GM10266 (cell line): ENCODE measurements around the gene CACNB4.
"Not testable (repeated sequence)": the region's sequence is repeated elsewhere in the genome, so short reads cannot be mapped to it uniquely, and the experiment has no call there.

Experiments used
- DNase-seq: peaks from one replicate; pipeline ENCODE4 v3.0.0; 2012; ENCODE audit errors: extremely low spot score
- TF ChIP-seq, protein P1 (sequence below): IDR thresholded peaks from 2 replicates; pipeline ENCODE4 v1.5.1; 2012; ENCODE audit warnings: mild to moderate bottlenecking, low read depth; ENCODE audit not compliant: control insufficient read depth, insufficient read depth; ENCODE audit errors: missing control alignments

CACNB4 gene

DNA sequence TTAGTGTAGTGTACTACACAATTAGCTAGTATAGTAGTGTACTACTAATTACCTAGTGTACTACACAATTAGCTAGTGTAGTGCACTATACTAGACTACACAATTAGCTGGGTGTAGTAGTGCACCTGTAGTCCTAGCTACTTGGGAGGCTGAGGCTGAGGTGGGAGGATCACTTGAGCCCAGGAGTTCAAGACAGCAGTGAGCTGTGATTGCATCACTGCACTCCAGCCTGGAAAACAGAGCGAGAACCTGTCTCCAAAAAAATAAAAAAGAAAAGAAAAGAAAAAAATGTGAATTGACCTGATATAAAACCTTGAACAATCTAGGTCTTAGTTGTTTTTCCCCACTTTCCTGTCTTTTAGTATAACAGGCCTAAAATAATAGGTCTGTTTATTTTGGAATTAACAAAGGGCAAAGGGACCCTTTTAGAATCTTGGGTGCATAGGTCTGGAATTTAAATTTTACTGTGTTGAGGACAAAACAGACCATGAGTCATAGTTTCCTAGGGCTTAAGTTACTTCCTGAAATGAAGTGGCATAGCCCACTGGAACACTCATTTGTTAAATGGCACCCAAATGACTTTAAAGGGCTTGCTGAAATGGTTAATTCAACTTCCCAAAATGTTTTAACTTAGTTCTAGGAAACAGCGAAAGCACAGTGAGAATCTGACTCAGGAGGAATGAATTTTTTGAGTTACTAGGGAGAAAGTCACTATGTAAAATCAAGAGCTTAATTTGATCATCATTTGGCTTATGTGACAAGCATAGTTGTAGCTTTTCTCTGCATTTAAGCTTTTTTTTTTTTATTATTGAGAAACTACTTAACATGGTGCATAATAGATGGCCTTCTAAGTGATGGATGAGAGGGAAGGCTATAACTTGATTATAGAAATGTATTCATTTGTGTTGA lies 219.9 kb downstream of the CACNB4 start:
- no peak for DNase-seq
- TF ChIP-seq, protein P1, sequence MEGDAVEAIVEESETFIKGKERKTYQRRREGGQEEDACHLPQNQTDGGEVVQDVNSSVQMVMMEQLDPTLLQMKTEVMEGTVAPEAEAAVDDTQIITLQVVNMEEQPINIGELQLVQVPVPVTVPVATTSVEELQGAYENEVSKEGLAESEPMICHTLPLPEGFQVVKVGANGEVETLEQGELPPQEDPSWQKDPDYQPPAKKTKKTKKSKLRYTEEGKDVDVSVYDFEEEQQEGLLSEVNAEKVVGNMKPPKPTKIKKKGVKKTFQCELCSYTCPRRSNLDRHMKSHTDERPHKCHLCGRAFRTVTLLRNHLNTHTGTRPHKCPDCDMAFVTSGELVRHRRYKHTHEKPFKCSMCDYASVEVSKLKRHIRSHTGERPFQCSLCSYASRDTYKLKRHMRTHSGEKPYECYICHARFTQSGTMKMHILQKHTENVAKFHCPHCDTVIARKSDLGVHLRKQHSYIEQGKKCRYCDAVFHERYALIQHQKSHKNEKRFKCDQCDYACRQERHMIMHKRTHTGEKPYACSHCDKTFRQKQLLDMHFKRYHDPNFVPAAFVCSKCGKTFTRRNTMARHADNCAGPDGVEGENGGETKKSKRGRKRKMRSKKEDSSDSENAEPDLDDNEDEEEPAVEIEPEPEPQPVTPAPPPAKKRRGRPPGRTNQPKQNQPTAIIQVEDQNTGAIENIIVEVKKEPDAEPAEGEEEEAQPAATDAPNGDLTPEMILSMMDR: no peak

DNA sequence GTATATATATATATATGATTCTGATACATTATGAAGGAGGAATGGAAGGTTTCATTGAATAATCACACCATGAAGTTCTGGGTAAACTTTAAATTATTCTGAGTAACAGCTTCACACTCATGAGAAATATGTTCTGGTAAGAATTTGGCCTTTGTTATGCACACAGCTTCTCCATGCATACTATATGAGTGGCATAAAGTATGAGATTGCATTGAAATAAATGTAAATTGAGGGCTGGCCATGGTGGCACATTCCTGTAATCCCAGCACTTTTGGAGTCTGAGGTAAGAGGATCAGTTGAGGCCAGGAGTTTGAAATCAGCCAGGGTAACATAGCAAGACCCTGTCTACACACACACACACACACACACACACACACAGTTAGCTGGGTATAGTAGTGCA lies 220.6 kb downstream of the CACNB4 start:
- DNase-seq: no peak
- TF ChIP-seq, protein P1: no peak

DNA sequence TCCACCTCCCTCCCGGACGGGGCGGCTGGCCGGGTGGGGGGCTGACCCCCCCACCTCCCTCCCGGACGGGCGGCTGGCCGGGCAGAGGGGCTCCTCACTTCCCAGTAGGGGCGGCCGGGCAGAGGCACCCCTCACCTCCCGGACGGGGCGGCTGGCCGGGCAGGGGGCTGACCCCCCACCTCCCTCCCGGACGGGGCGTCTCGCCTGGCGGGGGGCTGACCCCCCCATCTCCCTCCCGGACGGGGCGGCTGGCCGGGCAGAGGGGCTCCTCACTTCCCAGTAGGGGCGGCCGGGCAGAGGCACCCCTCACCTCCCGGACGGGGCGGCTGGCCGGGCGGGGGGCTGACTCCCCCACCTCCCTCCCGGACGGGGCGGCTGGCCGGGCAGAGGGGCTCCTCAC lies 223.2 kb downstream of the CACNB4 start:
- not testable (repeated sequence) for DNase-seq

DNA sequence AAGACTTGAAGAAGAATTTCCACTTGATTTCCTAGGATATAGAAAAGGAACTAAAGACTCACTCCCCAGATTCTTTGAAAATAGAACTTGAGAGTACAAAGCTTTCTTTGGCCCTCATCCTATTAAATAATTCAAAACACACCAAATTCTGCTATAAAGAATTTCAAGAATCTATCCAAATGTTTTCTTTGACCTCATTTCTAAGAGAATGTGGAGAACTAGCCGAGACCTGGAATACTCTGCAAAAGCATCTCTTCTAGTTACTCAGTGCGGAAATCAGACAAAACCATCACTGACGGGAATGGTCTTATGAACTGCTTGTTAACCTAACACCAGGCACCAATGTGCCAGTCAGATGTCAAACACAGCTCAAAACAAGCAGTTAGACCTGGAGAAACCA lies 226.4 kb downstream of the CACNB4 start:
- no peak for DNase-seq
- TF ChIP-seq, protein P1: no peak

DNA sequence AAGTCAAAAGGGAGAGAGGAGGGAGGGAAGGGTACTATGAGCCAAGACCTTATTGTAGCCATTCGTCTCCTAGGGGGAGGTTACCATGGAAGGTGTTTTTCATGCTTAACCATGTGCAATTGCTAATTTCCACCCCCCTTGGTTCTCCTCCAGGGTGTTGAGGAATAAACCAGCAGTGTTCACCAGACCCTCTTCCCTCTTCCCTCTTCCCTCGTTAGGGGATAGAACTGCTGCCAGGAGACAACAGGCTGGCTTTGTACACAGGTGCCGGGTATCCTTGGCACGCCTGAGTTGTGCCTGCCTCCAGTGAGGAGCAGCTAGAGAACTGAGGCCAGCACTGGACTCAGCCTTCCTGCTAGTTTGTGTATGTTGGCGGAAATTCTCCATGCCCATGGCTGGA lies 229.6 kb downstream of the CACNB4 start:
- TF ChIP-seq, protein P1: no peak
- no peak for DNase-seq

DNA sequence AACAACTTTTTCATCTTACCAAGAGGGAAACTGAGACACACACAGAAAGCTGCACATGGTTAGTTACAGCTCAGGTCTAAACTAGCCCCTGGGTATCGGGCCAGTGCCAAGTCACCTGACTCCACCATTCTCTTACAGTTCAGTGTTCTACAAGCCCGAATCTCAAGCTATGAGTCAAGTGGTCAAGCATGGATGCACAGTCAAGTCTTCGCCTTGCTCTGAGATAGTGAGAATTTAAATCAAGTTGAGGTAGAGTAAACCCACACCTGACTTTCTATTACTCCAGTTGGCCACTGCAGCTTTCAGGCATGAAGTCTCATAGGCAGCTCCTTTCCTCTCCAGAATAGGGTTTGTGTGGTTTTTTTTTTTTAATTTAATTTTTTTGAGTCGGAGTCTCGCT lies 236.1 kb downstream of the CACNB4 start:
- DNase-seq: peak; percentile 60
- TF ChIP-seq, protein P1: no peak

DNA sequence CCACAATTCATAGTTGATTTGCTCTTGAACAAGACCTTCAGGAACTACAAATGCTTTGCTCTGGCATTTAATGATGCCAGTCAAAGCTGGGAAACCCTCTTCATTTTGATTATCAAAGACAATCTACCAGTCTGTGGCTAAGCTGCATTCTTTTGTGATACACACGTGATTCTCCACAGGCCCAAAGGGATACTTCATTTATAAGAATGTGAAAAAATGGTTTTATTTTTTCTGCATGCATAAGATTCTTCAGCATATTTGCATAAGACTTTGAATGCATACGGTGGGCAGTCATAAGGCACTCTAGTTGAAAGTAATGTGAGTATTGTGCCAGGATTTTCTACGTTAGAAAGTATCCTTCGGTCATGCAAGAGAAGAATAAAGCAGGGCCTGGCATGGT lies 237.7 kb downstream of the CACNB4 start:
- TF ChIP-seq, protein P1: no peak

More for the DNA sequence above, 237.7 kb downstream of the CACNB4 start:
- DNase-seq: no peak
